ENCODE measurements around the gene AMBRA1.

The AMBRA1 gene

DNA sequence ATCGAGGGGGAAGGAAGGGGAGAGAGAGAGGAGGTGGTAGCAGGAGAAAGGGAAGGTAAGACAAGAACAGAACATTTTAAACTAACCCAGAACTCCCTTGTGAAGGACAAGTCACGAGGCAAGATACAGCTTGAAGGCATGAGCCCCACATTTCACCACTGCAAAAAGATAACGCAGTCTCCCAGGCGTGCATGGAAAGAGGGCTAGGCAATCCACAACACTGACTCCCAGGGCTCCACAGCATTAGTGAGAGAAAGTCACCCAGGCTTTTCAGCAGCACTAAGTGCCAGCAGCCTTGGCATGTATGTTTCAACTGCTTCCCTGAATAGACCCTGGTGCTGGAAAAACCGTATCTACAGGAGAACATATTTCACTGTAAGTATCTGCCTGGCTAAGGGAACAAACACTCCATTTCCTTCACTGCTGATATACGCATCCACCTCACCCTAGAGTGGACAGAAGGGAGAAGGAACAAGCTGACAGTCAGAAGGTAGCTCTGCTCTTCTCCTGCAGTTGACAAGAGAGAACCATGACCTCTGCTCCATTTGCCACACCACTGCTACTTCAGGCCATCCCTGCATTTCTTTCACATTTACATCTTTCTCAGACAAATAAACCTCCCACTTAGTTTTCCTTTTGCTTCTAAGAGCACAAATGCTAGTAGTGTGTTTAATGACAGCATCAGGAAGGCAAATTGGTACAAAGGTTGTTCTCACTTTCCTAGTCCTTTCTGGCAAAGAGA, 87.9 kb downstream of the AMBRA1 start:
- ATAC-seq (ENCODE audit: low read depth) (no peak), DNase-seq (ENCODE audit: low spot score) (no peak)
- H3K27me3 ChIP-seq (ENCODE audit: insufficient read depth, poor library complexity, severe bottlenecking), result no peaks in the 10 kb centered on the region
- H3K36me3 ChIP-seq (ENCODE audit: low read depth), result no peaks in the 10 kb centered on the region; the same call in 1 of the 2 replicates
- H3K4me1 ChIP-seq (ENCODE audit: insufficient read depth, poor library complexity, severe bottlenecking), result no peaks in the 10 kb centered on the region
- H3K27ac ChIP-seq (ENCODE audit: poor library complexity, severe bottlenecking), result no peak overlapping the region
- TF ChIP-seq, protein P1, sequence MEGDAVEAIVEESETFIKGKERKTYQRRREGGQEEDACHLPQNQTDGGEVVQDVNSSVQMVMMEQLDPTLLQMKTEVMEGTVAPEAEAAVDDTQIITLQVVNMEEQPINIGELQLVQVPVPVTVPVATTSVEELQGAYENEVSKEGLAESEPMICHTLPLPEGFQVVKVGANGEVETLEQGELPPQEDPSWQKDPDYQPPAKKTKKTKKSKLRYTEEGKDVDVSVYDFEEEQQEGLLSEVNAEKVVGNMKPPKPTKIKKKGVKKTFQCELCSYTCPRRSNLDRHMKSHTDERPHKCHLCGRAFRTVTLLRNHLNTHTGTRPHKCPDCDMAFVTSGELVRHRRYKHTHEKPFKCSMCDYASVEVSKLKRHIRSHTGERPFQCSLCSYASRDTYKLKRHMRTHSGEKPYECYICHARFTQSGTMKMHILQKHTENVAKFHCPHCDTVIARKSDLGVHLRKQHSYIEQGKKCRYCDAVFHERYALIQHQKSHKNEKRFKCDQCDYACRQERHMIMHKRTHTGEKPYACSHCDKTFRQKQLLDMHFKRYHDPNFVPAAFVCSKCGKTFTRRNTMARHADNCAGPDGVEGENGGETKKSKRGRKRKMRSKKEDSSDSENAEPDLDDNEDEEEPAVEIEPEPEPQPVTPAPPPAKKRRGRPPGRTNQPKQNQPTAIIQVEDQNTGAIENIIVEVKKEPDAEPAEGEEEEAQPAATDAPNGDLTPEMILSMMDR (IDR thresholded peaks at IDR 0.05; ENCODE audit: poor library complexity, severe bottlenecking), result no peak
- H3K9me3 ChIP-seq (ENCODE audit: severe bottlenecking), result no peaks in the 10 kb centered on the region
- no peak overlapping the region for H3K4me3 ChIP-seq (ENCODE audit: severe bottlenecking)

DNA sequence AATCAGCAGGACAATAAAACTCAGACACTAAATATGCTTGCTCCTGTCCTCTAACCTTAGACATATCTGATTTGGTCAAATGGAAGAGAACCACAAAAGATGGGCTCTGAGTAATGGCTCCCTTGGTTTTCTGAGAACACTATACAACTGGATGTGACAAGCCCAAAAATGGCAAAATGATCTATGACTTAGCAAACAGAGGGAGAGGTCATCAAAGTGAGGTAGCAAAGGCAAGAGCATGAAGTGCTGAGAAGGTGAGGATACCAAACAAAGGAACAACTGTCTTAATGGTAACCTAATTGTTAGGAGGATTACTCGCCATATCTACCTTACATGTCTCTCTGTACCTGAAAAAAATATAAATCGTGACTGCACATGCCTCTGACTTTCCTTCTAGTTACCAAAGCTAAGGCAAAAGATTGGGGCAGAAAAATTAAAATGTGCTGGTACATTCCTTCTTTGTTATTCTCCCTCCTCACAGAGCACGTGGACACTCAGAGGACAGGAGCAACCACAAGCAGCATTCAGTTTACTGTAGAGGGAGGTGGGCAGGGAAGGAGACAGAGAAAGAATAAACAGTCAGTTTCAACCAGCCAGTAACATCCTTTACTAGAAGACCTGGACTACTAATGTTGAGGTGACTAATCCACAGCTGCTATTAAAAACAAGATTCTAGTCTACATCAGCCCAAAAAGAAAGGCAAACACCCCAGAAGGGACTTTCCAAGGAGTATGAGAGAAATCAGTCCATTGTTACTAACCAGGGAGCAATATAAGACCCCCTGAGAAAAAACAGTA, 88.8 kb downstream of the AMBRA1 start:
- ATAC-seq (ENCODE audit: low read depth) (no peak), DNase-seq (ENCODE audit: low spot score) (no peak)
- Histone ChIP-seq H3K27ac (ENCODE audit: poor library complexity, severe bottlenecking) (no peak overlapping the region), H3K27me3 (ENCODE audit: insufficient read depth, poor library complexity, severe bottlenecking) (no peaks in the 10 kb centered on the region), H3K4me3 (ENCODE audit: severe bottlenecking) (no peak overlapping the region), H3K9me3 (ENCODE audit: severe bottlenecking) (no peaks in the 10 kb centered on the region), H3K36me3 (ENCODE audit: low read depth) (no peaks in the 10 kb centered on the region; the same call in 1 of the 2 replicates), H3K4me1 (ENCODE audit: insufficient read depth, poor library complexity, severe bottlenecking) (no peaks in the 10 kb centered on the region)
- TF ChIP-seq, protein P1 (IDR thresholded peaks at IDR 0.05; ENCODE audit: poor library complexity, severe bottlenecking), result no peak

DNA sequence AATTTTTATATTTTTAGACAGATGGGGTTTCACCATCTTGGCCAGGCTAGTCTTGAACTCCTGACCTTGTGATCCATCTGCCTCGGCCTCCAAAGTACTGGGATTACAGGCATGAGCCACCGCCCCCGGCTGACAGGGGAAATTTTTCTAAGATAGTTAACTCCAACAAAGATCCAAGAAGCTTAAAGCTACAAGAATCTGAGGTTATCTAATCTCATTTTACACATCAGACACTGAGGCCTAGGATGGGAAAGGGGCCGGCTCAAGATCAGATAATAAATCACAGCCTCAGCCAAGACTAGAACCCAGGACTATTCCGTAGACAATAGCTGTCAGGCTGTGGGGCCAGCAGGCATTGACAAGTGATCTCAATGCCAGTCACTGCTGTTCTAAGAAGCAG, 94.0 kb downstream of the AMBRA1 start:
- DNase-seq (ENCODE audit: low spot score) (no peak), ATAC-seq (ENCODE audit: low read depth) (no peak)
- H3K27me3 ChIP-seq (ENCODE audit: insufficient read depth, poor library complexity, severe bottlenecking), result no peaks in the 10 kb centered on the region
- 0 out of 2 replicates have a peak, but pooled peaks cover 8% of the 10 kb centered on the region for H3K36me3 ChIP-seq (ENCODE audit: low read depth)
- H3K4me3 ChIP-seq (ENCODE audit: severe bottlenecking), result no peak overlapping the region
- TF ChIP-seq, protein P1 (IDR thresholded peaks at IDR 0.05; ENCODE audit: poor library complexity, severe bottlenecking), result no peak
- no peaks in the 10 kb centered on the region for H3K4me1 ChIP-seq (ENCODE audit: insufficient read depth, poor library complexity, severe bottlenecking)
- no peaks in the 10 kb centered on the region for H3K9me3 ChIP-seq (ENCODE audit: severe bottlenecking)
- H3K27ac ChIP-seq (ENCODE audit: poor library complexity, severe bottlenecking), result no peak overlapping the region

DNA sequence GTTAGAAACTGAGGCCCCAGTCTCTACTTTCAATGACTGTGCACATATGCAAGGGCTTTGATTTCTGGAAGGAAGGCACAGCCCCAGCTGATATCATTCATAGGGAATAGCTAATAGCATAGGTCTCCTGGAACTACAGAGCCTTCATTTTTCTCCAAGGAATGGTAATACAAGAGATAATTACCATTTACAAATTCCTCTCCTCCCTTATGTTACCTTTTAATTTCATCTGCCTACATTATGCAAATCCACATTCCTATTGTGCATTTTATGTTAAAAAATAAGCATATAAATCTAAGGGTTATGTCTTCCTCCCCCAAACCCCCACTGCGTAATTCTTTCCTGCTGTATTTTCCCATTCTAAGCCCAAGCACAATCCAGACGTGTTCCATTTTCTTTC, 94.9 kb downstream of the AMBRA1 start:
- H3K27me3 ChIP-seq (ENCODE audit: insufficient read depth, poor library complexity, severe bottlenecking), result no peaks in the 10 kb centered on the region
- ATAC-seq (ENCODE audit: low read depth) (no peak), DNase-seq (ENCODE audit: low spot score) (no peak)
- H3K27ac ChIP-seq (ENCODE audit: poor library complexity, severe bottlenecking), result no peak overlapping the region
- H3K36me3 ChIP-seq (ENCODE audit: low read depth), result peaks cover 12% of the 10 kb centered on the region; the same call in 1 of the 2 replicates
- TF ChIP-seq, protein P1 (IDR thresholded peaks at IDR 0.05; ENCODE audit: poor library complexity, severe bottlenecking), result no peak
- H3K9me3 ChIP-seq (ENCODE audit: severe bottlenecking), result no peaks in the 10 kb centered on the region
- no peak overlapping the region for H3K4me3 ChIP-seq (ENCODE audit: severe bottlenecking)
- no peaks in the 10 kb centered on the region for H3K4me1 ChIP-seq (ENCODE audit: insufficient read depth, poor library complexity, severe bottlenecking)
